Tibial nerve (tissue), 3 donors: ENCODE data around the gene PFAS.

ENCODE experiments used
- POLR2A ChIP-seq, 2 donors: fragments of 450-650 bp; IDR thresholded peaks; one replicate each; pipeline ENCODE4 v1.6.1; 2017; ENCODE audit warnings: antibody characterized with exemption in 2 of 2, mild to moderate bottlenecking in 2 of 2, moderate library complexity in 2 of 2
- TF ChIP-seq, protein P1 (sequence below), 5 experiments: fragments of 200-600 bp in 3 of 5; fragments of 450-650 bp in 2 of 5; sonication (generic) in 3 of 5; IDR thresholded peaks; one replicate each; pipeline ENCODE4 v1.5.1; 2016 to 2019; ENCODE audit warnings: antibody characterized with exemption in 5 of 5, mild to moderate bottlenecking in 3 of 5, moderate library complexity in 2 of 5

GRCh38 chr17:8224891-8225812 is 23.9 kb upstream of the PFAS start:
- TF ChIP-seq, protein P1, sequence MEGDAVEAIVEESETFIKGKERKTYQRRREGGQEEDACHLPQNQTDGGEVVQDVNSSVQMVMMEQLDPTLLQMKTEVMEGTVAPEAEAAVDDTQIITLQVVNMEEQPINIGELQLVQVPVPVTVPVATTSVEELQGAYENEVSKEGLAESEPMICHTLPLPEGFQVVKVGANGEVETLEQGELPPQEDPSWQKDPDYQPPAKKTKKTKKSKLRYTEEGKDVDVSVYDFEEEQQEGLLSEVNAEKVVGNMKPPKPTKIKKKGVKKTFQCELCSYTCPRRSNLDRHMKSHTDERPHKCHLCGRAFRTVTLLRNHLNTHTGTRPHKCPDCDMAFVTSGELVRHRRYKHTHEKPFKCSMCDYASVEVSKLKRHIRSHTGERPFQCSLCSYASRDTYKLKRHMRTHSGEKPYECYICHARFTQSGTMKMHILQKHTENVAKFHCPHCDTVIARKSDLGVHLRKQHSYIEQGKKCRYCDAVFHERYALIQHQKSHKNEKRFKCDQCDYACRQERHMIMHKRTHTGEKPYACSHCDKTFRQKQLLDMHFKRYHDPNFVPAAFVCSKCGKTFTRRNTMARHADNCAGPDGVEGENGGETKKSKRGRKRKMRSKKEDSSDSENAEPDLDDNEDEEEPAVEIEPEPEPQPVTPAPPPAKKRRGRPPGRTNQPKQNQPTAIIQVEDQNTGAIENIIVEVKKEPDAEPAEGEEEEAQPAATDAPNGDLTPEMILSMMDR (IDR thresholded peaks at IDR 0.05), result no peak
- no peak for TF ChIP-seq POLR2A (IDR thresholded peaks at IDR 0.05)
